Measurements from ENCODE around the gene PHRF1. TPM values are rescaled to one million over a fixed set of nuclear protein-coding genes. Genes with fewer than 3 reads are reported as not detected.

PHRF1 gene
- total and polyA plus RNA-seq, 2 donors (not counting 3 experiments of a cell fraction or from before 2014, with no cell fraction given) = 14.2 to 39.4 TPM

DNA sequence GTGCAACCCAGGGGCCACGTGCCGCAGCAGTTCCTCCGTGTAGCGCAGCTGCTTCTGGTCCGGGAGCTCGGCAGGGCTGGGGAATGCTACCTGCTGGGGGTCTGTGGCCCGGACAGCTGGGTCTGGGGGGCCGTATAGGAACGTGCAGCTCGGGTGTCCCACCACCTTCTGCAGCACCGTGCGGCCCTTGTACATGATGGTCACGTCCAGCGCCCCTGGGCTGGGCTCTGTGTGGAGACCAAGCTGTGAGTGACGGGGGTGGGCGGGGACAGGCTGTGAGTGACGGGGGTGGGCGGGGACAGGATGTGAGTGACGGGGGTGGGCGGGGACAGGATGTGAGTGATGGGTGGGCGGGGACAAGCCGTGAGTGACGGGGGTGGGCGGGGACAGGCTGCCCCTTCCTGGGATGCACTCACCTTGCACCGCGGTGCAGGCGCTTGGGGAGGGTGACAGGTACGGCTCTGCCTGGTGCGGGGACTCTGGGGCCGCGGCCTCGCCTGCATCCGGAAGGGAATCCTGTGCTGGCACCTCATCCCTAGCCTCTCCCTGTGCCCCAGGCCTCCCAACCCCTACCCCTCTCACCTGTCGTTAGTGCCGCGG is 37.2 kb downstream of the PHRF1 start:
- FAIRE-seq = peak; percentile 70
- CTCF ChIA-PET = no interaction called here
- POLR2A ChIA-PET = no interaction called here

DNA sequence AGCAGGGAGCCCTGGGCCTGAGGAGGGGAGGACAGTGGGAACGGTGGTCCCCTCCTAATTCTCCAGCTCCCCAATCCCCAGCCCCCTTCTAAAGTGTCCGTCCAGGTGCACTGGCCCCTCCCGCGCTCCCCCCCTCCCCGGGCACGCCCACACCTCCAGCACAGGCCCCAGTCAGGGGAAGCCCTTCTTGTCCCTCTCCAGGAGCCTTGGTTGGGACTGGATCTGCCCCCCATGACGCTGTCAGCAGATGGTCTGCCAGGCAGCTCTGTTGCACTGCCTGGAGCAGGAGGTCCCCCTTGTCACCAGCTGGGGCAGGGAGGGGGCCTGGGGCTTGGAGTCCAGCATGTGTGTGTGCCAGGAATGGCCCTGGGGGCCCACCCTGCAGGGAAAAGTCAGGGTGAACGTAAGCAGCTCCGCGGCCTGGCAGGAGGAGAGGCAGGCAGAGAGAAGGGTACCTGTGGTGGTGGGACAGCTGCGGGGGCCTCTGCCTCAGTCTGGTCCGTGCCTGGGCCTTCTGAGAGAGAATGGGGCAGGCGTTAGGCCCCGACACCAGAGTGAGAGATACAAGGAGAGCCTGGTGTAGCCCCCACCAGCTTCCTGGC is 37.9 kb downstream of the PHRF1 start:
- BruUV-seq (replicated peaks) = no TSS peak
- CTCF ChIA-PET = no interaction called here
- no peak overlapping the region for H3K9ac ChIP-seq (replicated peaks; ENCODE audit: extremely low read depth, insufficient read depth, low read length)
- dilution Hi-C loops (cut with MboI; ENCODE audit: extremely low pct_ligation_motif_present, low sequenced_read_pairs) = no loop called here
- POLR2A ChIA-PET = no interaction called here
- no peaks in the 10 kb centered on the region for H3K9me3 ChIP-seq (replicated peaks; ENCODE audit: control insufficient read depth, insufficient read depth, low read length)
- H3K4me1 ChIP-seq (ENCODE audit: control insufficient read depth, extremely low read depth, insufficient read depth, low read length) = peaks cover 6% of the 10 kb centered on the region
- H2AFZ ChIP-seq (ENCODE audit: low read depth, low read length) = no peak overlapping the region
- H3K27me3 ChIP-seq (ENCODE audit: control insufficient read depth in 2 of 2, insufficient read depth in 2 of 2, low read length in 2 of 2) = no peaks in the 10 kb centered on the region
- peaks cover 3 to 32% of the 10 kb centered on the region in 2 experiments for H3K36me3 ChIP-seq (ENCODE audit: control insufficient read depth in 2 of 2, extremely low read depth in 1 of 2, insufficient read depth in 2 of 2, low read length in 2 of 2)
- H3K4me2 ChIP-seq (ENCODE audit: insufficient read depth, low read length) = no peak overlapping the region
- H3K27ac ChIP-seq (ENCODE audit: insufficient read depth, low read depth, low read length) = no peak overlapping the region
- H3K4me3 ChIP-seq (replicated peaks in 1 of 3; ENCODE audit: insufficient read depth in 1 of 3, low read depth in 1 of 3, low read length in 3 of 3) = no peak overlapping the region
- no peaks in the 10 kb centered on the region for H4K20me1 ChIP-seq (replicated peaks; ENCODE audit: control insufficient read depth, extremely low read depth, insufficient read depth, low read length)
- no peaks in the 10 kb centered on the region for H3K9me1 ChIP-seq (replicated peaks; ENCODE audit: control insufficient read depth, extremely low read depth, insufficient read depth, low read length)
- FAIRE-seq = no peak
- TF ChIP-seq FOS (IDR thresholded peaks at IDR 0.05; ENCODE audit: borderline replicate concordance, insufficient read depth, low read length) = no peak
- no peak for TF ChIP-seq MYC (IDR thresholded peaks at IDR 0.05; ENCODE audit: low read depth, low read length)
- TF ChIP-seq, protein P1, sequence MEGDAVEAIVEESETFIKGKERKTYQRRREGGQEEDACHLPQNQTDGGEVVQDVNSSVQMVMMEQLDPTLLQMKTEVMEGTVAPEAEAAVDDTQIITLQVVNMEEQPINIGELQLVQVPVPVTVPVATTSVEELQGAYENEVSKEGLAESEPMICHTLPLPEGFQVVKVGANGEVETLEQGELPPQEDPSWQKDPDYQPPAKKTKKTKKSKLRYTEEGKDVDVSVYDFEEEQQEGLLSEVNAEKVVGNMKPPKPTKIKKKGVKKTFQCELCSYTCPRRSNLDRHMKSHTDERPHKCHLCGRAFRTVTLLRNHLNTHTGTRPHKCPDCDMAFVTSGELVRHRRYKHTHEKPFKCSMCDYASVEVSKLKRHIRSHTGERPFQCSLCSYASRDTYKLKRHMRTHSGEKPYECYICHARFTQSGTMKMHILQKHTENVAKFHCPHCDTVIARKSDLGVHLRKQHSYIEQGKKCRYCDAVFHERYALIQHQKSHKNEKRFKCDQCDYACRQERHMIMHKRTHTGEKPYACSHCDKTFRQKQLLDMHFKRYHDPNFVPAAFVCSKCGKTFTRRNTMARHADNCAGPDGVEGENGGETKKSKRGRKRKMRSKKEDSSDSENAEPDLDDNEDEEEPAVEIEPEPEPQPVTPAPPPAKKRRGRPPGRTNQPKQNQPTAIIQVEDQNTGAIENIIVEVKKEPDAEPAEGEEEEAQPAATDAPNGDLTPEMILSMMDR (IDR thresholded peaks at IDR 0.05; ENCODE audit: extremely low read depth in 1 of 2, insufficient read depth in 1 of 2, low read depth in 1 of 2, low read length in 2 of 2) = no peak
- TF ChIP-seq POLR2A (IDR thresholded peaks at IDR 0.05; ENCODE audit: low read depth, low read length) = no peak
- TF ChIP-seq EZH2 (IDR thresholded peaks at IDR 0.05; ENCODE audit: borderline replicate concordance, low read depth, low read length, severe bottlenecking) = no peak
- no peak for TF ChIP-seq GATA2 (IDR thresholded peaks at IDR 0.05; ENCODE audit: insufficient read depth, insufficient read length, low read depth, low read length)
- TF ChIP-seq POLR2AphosphoS5 (IDR thresholded peaks at IDR 0.05; ENCODE audit: insufficient read depth, low read depth, low read length) = no peak
- TF ChIP-seq, protein P2, sequence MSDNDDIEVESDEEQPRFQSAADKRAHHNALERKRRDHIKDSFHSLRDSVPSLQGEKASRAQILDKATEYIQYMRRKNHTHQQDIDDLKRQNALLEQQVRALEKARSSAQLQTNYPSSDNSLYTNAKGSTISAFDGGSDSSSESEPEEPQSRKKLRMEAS (IDR thresholded peaks at IDR 0.05; ENCODE audit: insufficient read depth, insufficient read length) = no peak
- TF ChIP-seq JUN (IDR thresholded peaks at IDR 0.05; ENCODE audit: borderline replicate concordance, insufficient read depth, insufficient read length, low read depth) = no peak
- intact Hi-C loops (cut with micrococcal nuclease) = loop anchor here (5.0 kb wide), 1 partner anchor 37 kb away; the partner anchor contains the start of gene PHRF1
- H3K79me2 ChIP-seq (ENCODE audit: control insufficient read depth, insufficient read depth, low read length) = no peaks in the 10 kb centered on the region
- DNase-seq (ENCODE audit: low read depth, low spot score) = no peak

More for the DNA sequence above, 37.2 kb downstream of the PHRF1 start:
- Histone ChIP-seq H3K79me2 (ENCODE audit: control insufficient read depth, insufficient read depth, low read length) (no peaks in the 10 kb centered on the region), H3K4me3 (replicated peaks in 1 of 3; ENCODE audit: insufficient read depth in 1 of 3, low read depth in 1 of 3, low read length in 3 of 3) (no peak overlapping the region), H2AFZ (ENCODE audit: low read depth, low read length) (no peak overlapping the region), H3K9me3 (replicated peaks; ENCODE audit: control insufficient read depth, insufficient read depth, low read length) (no peaks in the 10 kb centered on the region), H3K4me1 (ENCODE audit: control insufficient read depth, extremely low read depth, insufficient read depth, low read length) (peaks cover 6% of the 10 kb centered on the region), H3K4me2 (ENCODE audit: insufficient read depth, low read length) (no peak overlapping the region), H3K9ac (replicated peaks; ENCODE audit: extremely low read depth, insufficient read depth, low read length) (no peak overlapping the region), H3K9me1 (replicated peaks; ENCODE audit: control insufficient read depth, extremely low read depth, insufficient read depth, low read length) (no peaks in the 10 kb centered on the region), H4K20me1 (replicated peaks; ENCODE audit: control insufficient read depth, extremely low read depth, insufficient read depth, low read length) (no peaks in the 10 kb centered on the region), H3K27me3 (ENCODE audit: control insufficient read depth in 2 of 2, insufficient read depth in 2 of 2, low read length in 2 of 2) (no peaks in the 10 kb centered on the region), H3K27ac (ENCODE audit: insufficient read depth, low read depth, low read length) (no peak overlapping the region), H3K36me3 (ENCODE audit: control insufficient read depth in 2 of 2, extremely low read depth in 1 of 2, insufficient read depth in 2 of 2, low read length in 2 of 2) (peaks cover 7 to 39% of the 10 kb centered on the region in 2 experiments)
- intact Hi-C loops (cut with micrococcal nuclease) (loop anchor here (5.0 kb wide), 1 partner anchor 36 kb away; the partner anchor contains the start of gene PHRF1), dilution Hi-C loops (cut with MboI; ENCODE audit: extremely low pct_ligation_motif_present, low sequenced_read_pairs) (no loop called here)
- peak; percentile 48 for DNase-seq (ENCODE audit: low read depth, low spot score)
- BruUV-seq (replicated peaks) = no TSS peak
- TF ChIP-seq EZH2 (IDR thresholded peaks at IDR 0.05; ENCODE audit: borderline replicate concordance, low read depth, low read length, severe bottlenecking) (no peak), POLR2A (IDR thresholded peaks at IDR 0.05; ENCODE audit: low read depth, low read length) (no peak), POLR2AphosphoS5 (IDR thresholded peaks at IDR 0.05; ENCODE audit: insufficient read depth, low read depth, low read length) (peak; percentile 38)
- TF ChIP-seq, protein P2 (IDR thresholded peaks at IDR 0.05; ENCODE audit: insufficient read depth, insufficient read length) = no peak
